ENCODE data around the gene CASD1. TPM values are rescaled to one million over a fixed set of nuclear protein-coding genes. Genes with fewer than 3 reads are reported as not detected.

Gene CASD1
- total and polyA plus RNA-seq, 8 donors: 7.2 to 19.4 (median 10.6) TPM

- TF ChIP-seq, protein P1, sequence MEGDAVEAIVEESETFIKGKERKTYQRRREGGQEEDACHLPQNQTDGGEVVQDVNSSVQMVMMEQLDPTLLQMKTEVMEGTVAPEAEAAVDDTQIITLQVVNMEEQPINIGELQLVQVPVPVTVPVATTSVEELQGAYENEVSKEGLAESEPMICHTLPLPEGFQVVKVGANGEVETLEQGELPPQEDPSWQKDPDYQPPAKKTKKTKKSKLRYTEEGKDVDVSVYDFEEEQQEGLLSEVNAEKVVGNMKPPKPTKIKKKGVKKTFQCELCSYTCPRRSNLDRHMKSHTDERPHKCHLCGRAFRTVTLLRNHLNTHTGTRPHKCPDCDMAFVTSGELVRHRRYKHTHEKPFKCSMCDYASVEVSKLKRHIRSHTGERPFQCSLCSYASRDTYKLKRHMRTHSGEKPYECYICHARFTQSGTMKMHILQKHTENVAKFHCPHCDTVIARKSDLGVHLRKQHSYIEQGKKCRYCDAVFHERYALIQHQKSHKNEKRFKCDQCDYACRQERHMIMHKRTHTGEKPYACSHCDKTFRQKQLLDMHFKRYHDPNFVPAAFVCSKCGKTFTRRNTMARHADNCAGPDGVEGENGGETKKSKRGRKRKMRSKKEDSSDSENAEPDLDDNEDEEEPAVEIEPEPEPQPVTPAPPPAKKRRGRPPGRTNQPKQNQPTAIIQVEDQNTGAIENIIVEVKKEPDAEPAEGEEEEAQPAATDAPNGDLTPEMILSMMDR (IDR thresholded peaks at IDR 0.05): no peak
- intact Hi-C loops (cut with DNase I): no loop called here
- Histone ChIP-seq H3K4me3 (no peak overlapping the region), H3K36me3 (no peaks in the 10 kb centered on the region), H3K9me3 (no peaks in the 10 kb centered on the region), H3K4me1 (no peaks in the 10 kb centered on the region), H3K27me3 (no peaks in the 10 kb centered on the region), H3K27ac (no peak overlapping the region)
- FAIRE-seq (no peak), DNase-seq (no peak), ATAC-seq (no peak)
- 97 to 98% methylated on average over 2 of the region's 2 CpGs for WGBS, 2 donors
These were observed 66.7 kb downstream of the CASD1 start for GRCh38 chr7:94576316-94576715.

DNA sequence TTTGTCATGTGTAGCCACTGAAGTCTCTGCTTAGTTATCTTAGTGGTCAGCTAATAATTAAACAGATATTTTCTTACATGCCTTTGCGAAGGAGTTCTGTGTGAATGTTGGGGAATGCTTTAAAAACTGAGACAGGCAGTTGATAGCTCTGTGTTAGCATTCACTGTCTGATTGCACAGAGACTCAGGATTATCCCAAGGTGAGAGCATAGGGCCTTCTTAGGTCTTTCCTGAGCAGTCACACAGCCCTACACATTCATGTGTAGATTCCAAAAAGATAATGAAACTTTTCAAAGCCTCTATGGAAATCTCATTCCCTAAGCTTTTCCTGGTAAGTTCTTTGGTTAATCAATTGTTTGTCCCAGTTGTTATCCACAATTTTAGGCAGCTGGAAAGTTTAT lies 67.7 kb downstream of the CASD1 start:
- WGBS, 2 donors: 73 to 91% methylated on average over 1 of the region's 1 CpG
- Histone ChIP-seq H3K27me3 (no peaks in the 10 kb centered on the region), H3K9me3 (no peaks in the 10 kb centered on the region), H3K4me3 (no peak overlapping the region), H3K27ac (no peak overlapping the region), H3K4me1 (no peaks in the 10 kb centered on the region), H3K36me3 (no peaks in the 10 kb centered on the region)
- intact Hi-C loops (cut with DNase I): no loop called here
- TF ChIP-seq, protein P1 (IDR thresholded peaks at IDR 0.05): no peak
- DNase-seq: no peak
- no peak for FAIRE-seq
- no peak for ATAC-seq

DNA sequence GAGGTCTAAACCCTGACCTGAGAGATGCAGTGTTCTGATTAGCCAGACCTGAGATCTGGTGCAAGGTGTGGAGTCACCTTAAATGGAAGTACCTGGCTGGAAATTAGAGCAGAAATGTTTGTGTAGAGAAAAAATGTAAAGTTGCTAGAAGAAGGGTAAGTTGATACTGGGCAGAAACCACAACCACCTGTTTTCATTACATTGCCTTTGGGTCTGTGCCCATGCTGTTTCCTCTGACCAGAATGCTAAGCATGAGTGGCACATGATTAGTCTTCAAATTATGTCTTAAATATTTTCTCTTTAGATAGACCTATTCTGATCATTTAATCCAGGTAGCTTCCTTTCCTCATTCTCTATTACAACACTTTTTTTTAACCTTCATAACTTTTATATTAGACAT lies 69.0 kb downstream of the CASD1 start:
- Histone ChIP-seq H3K4me3 (no peak overlapping the region), H3K27me3 (no peaks in the 10 kb centered on the region), H3K36me3 (no peaks in the 10 kb centered on the region), H3K27ac (no peak overlapping the region), H3K9me3 (no peaks in the 10 kb centered on the region), H3K4me1 (no peaks in the 10 kb centered on the region)
- no peak for DNase-seq
- intact Hi-C loops (cut with DNase I): no loop called here
- no peak for FAIRE-seq
- TF ChIP-seq, protein P1 (IDR thresholded peaks at IDR 0.05): no peak
- no peak for ATAC-seq

DNA sequence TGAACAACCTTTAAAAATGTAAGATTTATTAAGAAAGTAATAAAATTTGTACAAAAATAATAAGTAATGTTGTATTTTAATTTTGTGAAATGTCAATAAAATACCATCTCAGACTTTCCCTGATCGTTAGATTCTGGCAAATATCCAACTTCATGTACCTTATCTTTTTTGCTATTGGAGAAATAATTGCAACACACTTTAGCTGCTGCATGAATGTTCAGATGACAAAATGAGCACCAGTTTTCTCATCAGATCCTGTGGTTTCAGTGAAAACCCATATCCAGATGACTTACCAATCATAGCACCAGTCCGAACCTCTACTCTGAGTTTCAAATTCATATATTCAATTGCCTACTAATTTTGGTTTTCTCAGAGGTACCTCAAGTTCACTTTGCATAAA lies 69.9 kb downstream of the CASD1 start:
- Histone ChIP-seq H3K27ac (no peak overlapping the region), H3K27me3 (no peaks in the 10 kb centered on the region), H3K36me3 (no peaks in the 10 kb centered on the region), H3K4me3 (no peak overlapping the region), H3K9me3 (no peaks in the 10 kb centered on the region), H3K4me1 (peaks cover 0 to 6% (median 4%) of the 10 kb centered on the region in 3 donors)
- TF ChIP-seq, protein P1 (IDR thresholded peaks at IDR 0.05): no peak
- no peak for FAIRE-seq
- ATAC-seq: no peak
- DNase-seq: no peak
- intact Hi-C loops (cut with DNase I): no loop called here
- 57 to 60% methylated on average over 2 of the region's 2 CpGs for WGBS, 2 donors

DNA sequence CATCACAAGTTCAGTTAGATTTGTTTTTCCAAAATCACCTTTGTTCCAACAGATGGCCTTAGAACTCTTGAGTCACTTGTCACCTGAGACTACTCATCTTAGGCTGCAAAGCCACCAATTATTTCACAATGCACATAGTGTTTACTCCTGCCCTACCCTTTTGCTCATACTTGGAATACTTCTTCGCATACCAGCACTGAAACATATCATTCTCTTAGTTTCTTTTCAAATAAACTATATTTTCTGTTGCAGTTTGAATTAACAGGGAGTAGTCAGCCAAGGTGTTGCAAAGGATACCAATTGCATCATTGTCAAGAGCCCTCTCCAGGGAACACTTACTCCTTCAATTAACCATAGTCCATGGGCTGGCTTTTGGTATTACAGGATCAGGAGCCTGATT lies 71.0 kb downstream of the CASD1 start:
- no peaks in the 10 kb centered on the region for H3K27me3 ChIP-seq
- no peak for DNase-seq
- 79 to 85% methylated on average over 1 of the region's 1 CpG for WGBS, 2 donors
- TF ChIP-seq, protein P1 (IDR thresholded peaks at IDR 0.05): no peak
- H3K9me3 ChIP-seq: no peaks in the 10 kb centered on the region
- peak in 1 of 4 donors; percentile 54 for ATAC-seq
- intact Hi-C loops (cut with DNase I): no loop called here
- H3K36me3 ChIP-seq: no peaks in the 10 kb centered on the region
- H3K4me3 ChIP-seq: no peak overlapping the region
- no peak for FAIRE-seq
- H3K4me1 ChIP-seq: peaks cover 0 to 6% (median 4%) of the 10 kb centered on the region in 3 donors
- H3K27ac ChIP-seq: no peak overlapping the region

Measured in pancreas (tissue), 10 donors.